Measurements from ENCODE around the gene ARHGDIB.

DNA sequence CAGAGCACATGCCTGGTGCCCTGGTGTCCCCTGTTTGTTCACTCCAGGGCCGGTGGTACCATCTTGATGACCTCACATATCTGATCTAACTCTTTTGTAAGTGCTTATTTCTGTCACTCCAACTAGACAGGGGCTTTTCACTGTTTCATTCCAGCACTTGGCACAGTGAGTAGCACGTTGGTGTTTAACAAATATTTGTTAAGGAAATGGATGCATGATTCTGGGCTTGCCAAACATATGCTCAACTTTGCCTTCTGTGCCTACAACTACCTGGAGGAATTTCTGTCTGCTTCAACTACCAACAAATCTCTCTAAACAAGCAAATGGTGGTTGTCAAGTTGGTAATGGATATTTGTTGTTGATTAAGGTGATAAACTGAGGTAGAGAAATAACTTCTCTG, 43.0 kb upstream of the ARHGDIB start:
- TF ChIP-seq, protein P1, sequence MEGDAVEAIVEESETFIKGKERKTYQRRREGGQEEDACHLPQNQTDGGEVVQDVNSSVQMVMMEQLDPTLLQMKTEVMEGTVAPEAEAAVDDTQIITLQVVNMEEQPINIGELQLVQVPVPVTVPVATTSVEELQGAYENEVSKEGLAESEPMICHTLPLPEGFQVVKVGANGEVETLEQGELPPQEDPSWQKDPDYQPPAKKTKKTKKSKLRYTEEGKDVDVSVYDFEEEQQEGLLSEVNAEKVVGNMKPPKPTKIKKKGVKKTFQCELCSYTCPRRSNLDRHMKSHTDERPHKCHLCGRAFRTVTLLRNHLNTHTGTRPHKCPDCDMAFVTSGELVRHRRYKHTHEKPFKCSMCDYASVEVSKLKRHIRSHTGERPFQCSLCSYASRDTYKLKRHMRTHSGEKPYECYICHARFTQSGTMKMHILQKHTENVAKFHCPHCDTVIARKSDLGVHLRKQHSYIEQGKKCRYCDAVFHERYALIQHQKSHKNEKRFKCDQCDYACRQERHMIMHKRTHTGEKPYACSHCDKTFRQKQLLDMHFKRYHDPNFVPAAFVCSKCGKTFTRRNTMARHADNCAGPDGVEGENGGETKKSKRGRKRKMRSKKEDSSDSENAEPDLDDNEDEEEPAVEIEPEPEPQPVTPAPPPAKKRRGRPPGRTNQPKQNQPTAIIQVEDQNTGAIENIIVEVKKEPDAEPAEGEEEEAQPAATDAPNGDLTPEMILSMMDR (IDR thresholded peaks at IDR 0.05): no peak
- TF ChIP-seq EZH2 (IDR thresholded peaks at IDR 0.05): no peak

All from neural progenitor cell (in vitro differentiated cells).